ENCODE results near the gene PRR9. TPM values are rescaled to one million over a fixed set of nuclear protein-coding genes. Genes with fewer than 3 reads are reported as not detected.

Gene PRR9
- total RNA-seq, 1 experiment from 2014 or later: not detected

- CTCF ChIA-PET: no interaction called here
- Histone ChIP-seq H3K9me3 (ENCODE audit: insufficient read depth, low read depth) (no peaks in the 10 kb centered on the region), H3K9me2 (ENCODE audit: insufficient read depth) (0 out of 2 replicates have a peak, but pooled peaks cover 3% of the 10 kb centered on the region), H3K79me2 (ENCODE audit: low read depth) (no peaks in the 10 kb centered on the region), H3K4me1 (replicated peaks; ENCODE audit: insufficient read depth) (no peaks in the 10 kb centered on the region), H3F3A (ENCODE audit: insufficient read depth, low read depth) (no peaks in the 10 kb centered on the region), H2AFZ (no peak overlapping the region), H3K27me3 (ENCODE audit: insufficient read depth, low read depth) (peaks cover 60% of the 10 kb centered on the region), H4K20me1 (ENCODE audit: insufficient read depth) (no peaks in the 10 kb centered on the region), H3K27ac (no peak overlapping the region), H3K36me3 (ENCODE audit: low read depth) (no peaks in the 10 kb centered on the region), H3K4me3 (no peak overlapping the region), H3K4me2 (no peak overlapping the region)
- no TSS peak for BruUV-seq (replicated peaks)
- TF ChIP-seq EZH2 (IDR thresholded peaks at IDR 0.05; ENCODE audit: low read depth): no peak
- no peak for TF ChIP-seq CTCF (conservative IDR thresholded peaks at IDR 0.05)
- intact Hi-C loops (cut with micrococcal nuclease; ENCODE audit: unreplicated experiment): no loop called here
- POLR2A ChIA-PET (ENCODE audit: unreplicated experiment): no interaction called here
- DNase-seq: no peak
Measured at GRCh38 chr1:153202006-153202405, 15.4 kb upstream of the PRR9 start.

- BruUV-seq (replicated peaks): no TSS peak
- CTCF ChIA-PET: no interaction called here
- DNase-seq: no peak
- intact Hi-C loops (cut with micrococcal nuclease; ENCODE audit: unreplicated experiment): no loop called here
- no peaks in the 10 kb centered on the region for H3K9me3 ChIP-seq (ENCODE audit: insufficient read depth, low read depth)
- POLR2A ChIA-PET (ENCODE audit: unreplicated experiment): no interaction called here
- H3K9me2 ChIP-seq (ENCODE audit: insufficient read depth): no peaks in the 10 kb centered on the region
- H2AFZ ChIP-seq: no peak within 1 kb of the TSS
- H3F3A ChIP-seq (ENCODE audit: insufficient read depth, low read depth): no peaks in the 10 kb centered on the region
- H3K36me3 ChIP-seq (ENCODE audit: low read depth): no peaks in the 10 kb centered on the region
- no peak within 1 kb of the TSS for H3K27ac ChIP-seq
- no peaks in the 10 kb centered on the region for H3K4me1 ChIP-seq (replicated peaks; ENCODE audit: insufficient read depth)
- H3K27me3 ChIP-seq (ENCODE audit: insufficient read depth, low read depth): peaks cover 52% of the 10 kb centered on the region
- no peak for TF ChIP-seq EZH2 (IDR thresholded peaks at IDR 0.05; ENCODE audit: low read depth)
- TF ChIP-seq CTCF (conservative IDR thresholded peaks at IDR 0.05): no peak
- H3K4me3 ChIP-seq: no peak within 1 kb of the TSS
- no peak within 1 kb of the TSS for H3K4me2 ChIP-seq
- no peaks in the 10 kb centered on the region for H4K20me1 ChIP-seq (ENCODE audit: insufficient read depth)
- H3K79me2 ChIP-seq (ENCODE audit: low read depth): no peaks in the 10 kb centered on the region
Measured at GRCh38 chr1:153203130-153203529, 14.3 kb upstream of the PRR9 start, which contains the start of gene LELP1. Gene LELP1, plus strand, starts transcription at chr1:153203430. Its CDS starts 1,278 bp downstream, at chr1:153204708.

GRCh38 chr1:153206631-153207030 is 10.8 kb upstream of the PRR9 start:
- H3K9me3 ChIP-seq (ENCODE audit: insufficient read depth, low read depth): no peaks in the 10 kb centered on the region
- no peaks in the 10 kb centered on the region for H3F3A ChIP-seq (ENCODE audit: insufficient read depth, low read depth)
- peaks cover 42% of the 10 kb centered on the region for H3K27me3 ChIP-seq (ENCODE audit: insufficient read depth, low read depth)
- no TSS peak for BruUV-seq (replicated peaks)
- intact Hi-C loops (cut with micrococcal nuclease; ENCODE audit: unreplicated experiment): no loop called here
- no peak overlapping the region for H2AFZ ChIP-seq
- H3K4me3 ChIP-seq: no peak overlapping the region
- H3K27ac ChIP-seq: no peak overlapping the region
- H3K4me2 ChIP-seq: no peak overlapping the region
- DNase-seq: no peak
- TF ChIP-seq EZH2 (IDR thresholded peaks at IDR 0.05; ENCODE audit: low read depth): no peak
- no peak for TF ChIP-seq CTCF (conservative IDR thresholded peaks at IDR 0.05)
- no peaks in the 10 kb centered on the region for H4K20me1 ChIP-seq (ENCODE audit: insufficient read depth)
- H3K36me3 ChIP-seq (ENCODE audit: low read depth): no peaks in the 10 kb centered on the region
- ChIA-PET CTCF (no interaction called here), POLR2A (ENCODE audit: unreplicated experiment) (no interaction called here)
- no peaks in the 10 kb centered on the region for H3K9me2 ChIP-seq (ENCODE audit: insufficient read depth)
- H3K4me1 ChIP-seq (replicated peaks; ENCODE audit: insufficient read depth): no peaks in the 10 kb centered on the region
- no peaks in the 10 kb centered on the region for H3K79me2 ChIP-seq (ENCODE audit: low read depth)

Data from PC-9 (cell line).